ENCODE results near the gene IKZF3. TPM values are rescaled to one million over a fixed set of nuclear protein-coding genes. Genes with fewer than 3 reads are reported as not detected.
"Not testable (repeated sequence)": the region's sequence is repeated elsewhere in the genome, so short reads cannot be mapped to it uniquely, and the experiment has no call there.

The IKZF3 gene
- total RNA-seq, 2 donors from 2014 or later = 0.37 to 0.51 TPM

GRCh38 chr17:39765766-39766165 is 98.3 kb downstream of the IKZF3 start:
- no peak for DNase-seq (ENCODE audit: low spot score)
- Histone ChIP-seq H3K4me3 (no peak overlapping the region), H3K36me3 (no peaks in the 10 kb centered on the region), H3K4me1 (no peaks in the 10 kb centered on the region), H3K9me3 (no peaks in the 10 kb centered on the region), H3K27ac (no peak overlapping the region), H3K27me3 (no peaks in the 10 kb centered on the region)
- TF ChIP-seq, protein P1, sequence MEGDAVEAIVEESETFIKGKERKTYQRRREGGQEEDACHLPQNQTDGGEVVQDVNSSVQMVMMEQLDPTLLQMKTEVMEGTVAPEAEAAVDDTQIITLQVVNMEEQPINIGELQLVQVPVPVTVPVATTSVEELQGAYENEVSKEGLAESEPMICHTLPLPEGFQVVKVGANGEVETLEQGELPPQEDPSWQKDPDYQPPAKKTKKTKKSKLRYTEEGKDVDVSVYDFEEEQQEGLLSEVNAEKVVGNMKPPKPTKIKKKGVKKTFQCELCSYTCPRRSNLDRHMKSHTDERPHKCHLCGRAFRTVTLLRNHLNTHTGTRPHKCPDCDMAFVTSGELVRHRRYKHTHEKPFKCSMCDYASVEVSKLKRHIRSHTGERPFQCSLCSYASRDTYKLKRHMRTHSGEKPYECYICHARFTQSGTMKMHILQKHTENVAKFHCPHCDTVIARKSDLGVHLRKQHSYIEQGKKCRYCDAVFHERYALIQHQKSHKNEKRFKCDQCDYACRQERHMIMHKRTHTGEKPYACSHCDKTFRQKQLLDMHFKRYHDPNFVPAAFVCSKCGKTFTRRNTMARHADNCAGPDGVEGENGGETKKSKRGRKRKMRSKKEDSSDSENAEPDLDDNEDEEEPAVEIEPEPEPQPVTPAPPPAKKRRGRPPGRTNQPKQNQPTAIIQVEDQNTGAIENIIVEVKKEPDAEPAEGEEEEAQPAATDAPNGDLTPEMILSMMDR (IDR thresholded peaks at IDR 0.05) = no peak

GRCh38 chr17:39765175-39765574 is 98.9 kb downstream of the IKZF3 start:
- Histone ChIP-seq H3K9me3 (no peaks in the 10 kb centered on the region), H3K4me3 (no peak overlapping the region), H3K4me1 (no peaks in the 10 kb centered on the region), H3K36me3 (no peaks in the 10 kb centered on the region), H3K27me3 (no peaks in the 10 kb centered on the region), H3K27ac (no peak overlapping the region)
- TF ChIP-seq, protein P1 (IDR thresholded peaks at IDR 0.05) = no peak
- no peak for DNase-seq (ENCODE audit: low spot score)

- not testable (repeated sequence) for DNase-seq (ENCODE audit: low spot score); H3K27ac ChIP-seq; H3K27me3 ChIP-seq; H3K4me1 ChIP-seq; H3K9me3 ChIP-seq; H3K4me3 ChIP-seq; H3K36me3 ChIP-seq
Observed at GRCh38 chr17:39764171-39764570, 99.9 kb downstream of the IKZF3 start.

DNA sequence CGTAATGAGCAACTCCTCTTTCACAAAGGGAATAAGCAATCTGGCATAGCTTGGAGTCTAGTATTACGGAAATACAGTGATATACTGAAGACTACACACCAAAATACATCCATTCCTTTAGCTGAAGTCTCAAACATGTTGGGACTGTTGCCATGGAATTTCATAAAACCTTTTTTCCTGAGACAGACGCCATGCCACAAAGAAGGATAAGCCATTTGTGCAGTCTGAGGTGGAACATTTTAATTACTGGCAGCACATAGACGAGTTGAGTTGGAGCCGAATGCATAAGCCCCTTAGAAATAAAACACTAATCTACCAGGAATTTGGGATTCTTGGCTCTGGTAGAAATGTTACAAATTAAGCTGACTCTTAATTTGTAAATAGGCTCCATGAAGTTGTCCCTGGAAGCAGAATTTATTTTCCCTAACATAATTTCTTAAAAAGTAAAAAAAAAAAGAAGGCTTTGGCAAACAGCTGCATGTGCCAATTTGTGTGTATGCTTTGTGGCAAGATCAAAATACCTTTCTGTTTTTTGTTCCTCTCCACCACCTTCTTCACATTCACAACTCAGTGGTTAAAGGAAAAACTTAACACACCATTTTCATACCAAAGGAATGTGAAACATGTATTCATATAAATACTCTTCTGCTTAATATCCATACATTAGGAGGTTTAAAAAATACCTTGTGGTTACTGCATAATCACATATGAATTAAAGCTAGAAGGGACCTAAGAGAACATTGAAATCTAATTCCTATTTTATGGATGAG is 100.9 kb downstream of the IKZF3 start:
- no peaks in the 10 kb centered on the region for H3K27me3 ChIP-seq
- no peaks in the 10 kb centered on the region for H3K4me1 ChIP-seq
- no peak overlapping the region for H3K4me3 ChIP-seq
- H3K9me3 ChIP-seq = no peaks in the 10 kb centered on the region
- H3K36me3 ChIP-seq = no peaks in the 10 kb centered on the region
- DNase-seq (ENCODE audit: low spot score) = no peak
- H3K27ac ChIP-seq = no peak overlapping the region
- TF ChIP-seq, protein P1 (IDR thresholded peaks at IDR 0.05) = no peak

- Histone ChIP-seq H3K36me3 (no peaks in the 10 kb centered on the region), H3K4me1 (no peaks in the 10 kb centered on the region), H3K27ac (no peak overlapping the region), H3K9me3 (no peaks in the 10 kb centered on the region), H3K4me3 (no peak overlapping the region), H3K27me3 (no peaks in the 10 kb centered on the region)
- TF ChIP-seq, protein P1 (IDR thresholded peaks at IDR 0.05) = no peak
- no peak for DNase-seq (ENCODE audit: low spot score)
Observed at GRCh38 chr17:39761861-39762496, 102.1 kb downstream of the IKZF3 start.

- DNase-seq (ENCODE audit: low spot score) = no peak
- Histone ChIP-seq H3K27me3 (no peaks in the 10 kb centered on the region), H3K9me3 (no peaks in the 10 kb centered on the region), H3K27ac (no peak overlapping the region), H3K36me3 (no peaks in the 10 kb centered on the region), H3K4me3 (no peak overlapping the region), H3K4me1 (peaks cover 0 to 5% of the 10 kb centered on the region in 2 donors)
- TF ChIP-seq, protein P1 (IDR thresholded peaks at IDR 0.05) = no peak
Observed at GRCh38 chr17:39759204-39759603, 104.9 kb downstream of the IKZF3 start.

All from right atrium auricular region (tissue), 2 donors.